Measurements from ENCODE around the gene NPAS3. TPM values are rescaled to one million over a fixed set of nuclear protein-coding genes. Genes with fewer than 3 reads are reported as not detected.

Gene NPAS3
- total and polyA plus RNA-seq, 10 donors = 0.13 to 9.5 (median 2.9) TPM

DNA sequence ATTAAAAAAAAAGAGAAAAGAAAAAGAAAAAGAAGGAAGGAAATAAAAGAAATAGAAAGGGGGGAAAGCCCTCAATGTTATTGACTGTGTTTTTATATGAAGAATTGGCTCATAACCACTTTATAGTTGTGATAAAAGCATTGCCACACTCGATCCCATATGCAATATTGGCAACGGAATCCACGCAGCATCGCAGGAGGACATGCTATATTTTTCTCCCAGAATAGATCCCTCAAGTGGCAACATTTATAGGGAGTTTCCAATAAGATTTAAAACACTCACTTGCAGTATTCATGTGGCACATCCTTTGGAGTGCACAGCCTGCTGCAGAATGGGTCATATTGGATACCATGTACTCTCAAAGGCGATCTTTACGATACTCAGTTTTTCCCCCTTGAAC, 788.9 kb downstream of the NPAS3 start:
- H3K27ac ChIP-seq = no peak overlapping the region
- H3K36me3 ChIP-seq = no peaks in the 10 kb centered on the region
- 74 to 91% (median 78%) methylated on average over 6 of the region's 6 CpGs for WGBS, 5 donors
- no peak for TF ChIP-seq POLR2AphosphoS5 (IDR thresholded peaks at IDR 0.05)
- TF ChIP-seq CTCF (IDR thresholded peaks at IDR 0.05 in 8 of 11, conservative IDR thresholded peaks at IDR 0.05 in 3 of 11) = no peak
- no peak for TF ChIP-seq POLR2A (IDR thresholded peaks at IDR 0.05)
- no peaks in the 10 kb centered on the region for H3K4me1 ChIP-seq
- no peak overlapping the region for H3K4me3 ChIP-seq
- DNase-seq = no peak
- no peaks in the 10 kb centered on the region for H3K27me3 ChIP-seq (replicated peaks in 1 of 7)
- H3K9me3 ChIP-seq = no peaks in the 10 kb centered on the region
- intact Hi-C loops (cut with DNase I; ENCODE audit: low total_unique reads) = no loop called here

GRCh38 chr14:33728010-33728498, 789.4 kb downstream of the NPAS3 start:
- 75 to 90% (median 82%) methylated on average over 3 of the region's 3 CpGs for WGBS, 5 donors
- DNase-seq = no peak
- no peak for TF ChIP-seq POLR2A (IDR thresholded peaks at IDR 0.05)
- no peak for TF ChIP-seq POLR2AphosphoS5 (IDR thresholded peaks at IDR 0.05)
- TF ChIP-seq CTCF (IDR thresholded peaks at IDR 0.05 in 8 of 11, conservative IDR thresholded peaks at IDR 0.05 in 3 of 11) = no peak
- no peak overlapping the region for H3K27ac ChIP-seq
- H3K4me3 ChIP-seq = no peak overlapping the region
- intact Hi-C loops (cut with DNase I; ENCODE audit: low total_unique reads) = no loop called here
- no peaks in the 10 kb centered on the region for H3K36me3 ChIP-seq
- H3K9me3 ChIP-seq = no peaks in the 10 kb centered on the region
- H3K4me1 ChIP-seq = no peaks in the 10 kb centered on the region
- no peaks in the 10 kb centered on the region for H3K27me3 ChIP-seq (replicated peaks in 1 of 7)

- no peaks in the 10 kb centered on the region for H3K4me1 ChIP-seq
- H3K4me3 ChIP-seq = no peak overlapping the region
- no peaks in the 10 kb centered on the region for H3K36me3 ChIP-seq
- H3K27me3 ChIP-seq (replicated peaks in 1 of 7) = no peaks in the 10 kb centered on the region
- intact Hi-C loops (cut with DNase I; ENCODE audit: low total_unique reads) = no loop called here
- H3K9me3 ChIP-seq = no peaks in the 10 kb centered on the region
- H3K27ac ChIP-seq = no peak overlapping the region
- WGBS, 5 donors = 86 to 95% (median 89%) methylated on average over 1 of the region's 1 CpG
- TF ChIP-seq POLR2AphosphoS5 (IDR thresholded peaks at IDR 0.05) (no peak), CTCF (IDR thresholded peaks at IDR 0.05 in 8 of 11, conservative IDR thresholded peaks at IDR 0.05 in 3 of 11) (no peak), POLR2A (IDR thresholded peaks at IDR 0.05) (no peak)
- DNase-seq = no peak
Measured at GRCh38 chr14:33730156-33730555, 791.5 kb downstream of the NPAS3 start.

DNA sequence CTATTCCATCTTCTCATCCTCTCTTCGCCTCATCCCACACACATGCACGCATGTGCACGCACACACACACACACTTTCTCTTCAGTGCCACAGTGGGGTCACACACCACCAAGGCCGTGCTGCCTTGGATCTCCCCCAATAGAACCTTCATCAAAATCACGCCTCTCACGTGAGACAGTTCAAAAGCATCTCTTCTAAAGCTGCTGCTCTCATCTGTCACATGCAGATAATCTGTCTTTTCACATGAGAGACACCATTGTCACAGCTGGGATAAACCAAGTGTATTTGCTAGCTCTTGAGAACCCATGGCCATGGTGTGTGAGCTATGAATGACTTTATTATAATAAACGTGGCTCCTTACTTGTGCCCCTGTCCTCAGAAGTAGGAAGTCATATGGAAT, 793.5 kb downstream of the NPAS3 start:
- no peak overlapping the region for H3K4me3 ChIP-seq
- H3K27ac ChIP-seq = no peak overlapping the region
- TF ChIP-seq CTCF (IDR thresholded peaks at IDR 0.05 in 8 of 11, conservative IDR thresholded peaks at IDR 0.05 in 3 of 11) (no peak), POLR2A (IDR thresholded peaks at IDR 0.05) (no peak), POLR2AphosphoS5 (IDR thresholded peaks at IDR 0.05) (no peak)
- no peaks in the 10 kb centered on the region for H3K36me3 ChIP-seq
- H3K27me3 ChIP-seq (replicated peaks in 1 of 7) = no peaks in the 10 kb centered on the region
- H3K9me3 ChIP-seq = no peaks in the 10 kb centered on the region
- 82 to 92% (median 87%) methylated on average over 7 of the region's 7 CpGs for WGBS, 5 donors
- no peak for DNase-seq
- no peaks in the 10 kb centered on the region for H3K4me1 ChIP-seq
- intact Hi-C loops (cut with DNase I; ENCODE audit: low total_unique reads) = no loop called here
